ENCODE measurements around the gene ASTN2.

- TF ChIP-seq CTCF (IDR thresholded peaks at IDR 0.05; ENCODE audit: extremely low read depth in 1 of 2, insufficient read depth in 1 of 2, low read depth in 1 of 2, low read length in 2 of 2) (no peak), POLR2A (IDR thresholded peaks at IDR 0.05; ENCODE audit: low read depth, low read length) (no peak), EZH2 (IDR thresholded peaks at IDR 0.05; ENCODE audit: borderline replicate concordance, low read depth, low read length, severe bottlenecking) (no peak), MYC (IDR thresholded peaks at IDR 0.05; ENCODE audit: low read depth, low read length) (no peak), POLR2AphosphoS5 (IDR thresholded peaks at IDR 0.05; ENCODE audit: insufficient read depth, low read depth, low read length) (no peak), JUN (IDR thresholded peaks at IDR 0.05; ENCODE audit: borderline replicate concordance, insufficient read depth, insufficient read length, low read depth) (no peak), GATA2 (IDR thresholded peaks at IDR 0.05; ENCODE audit: insufficient read depth, insufficient read length, low read depth, low read length) (no peak), FOS (IDR thresholded peaks at IDR 0.05; ENCODE audit: borderline replicate concordance, insufficient read depth, low read length) (no peak)
These were observed 1021.7 kb downstream of the ASTN2 start for GRCh38 chr9:116393198-116393597.

Data from endothelial cell of umbilical vein (primary cell).